HEK293 (cell line): ENCODE measurements around the gene ZNF546.

ENCODE experiments used
- CTCF ChIA-PET: fragments of 350-600 bp; formaldehyde crosslinking; extraction: SDS; loops from one replicate; lab custom pipeline; 2021; ENCODE audit warnings: antibody characterized with exemption; lab: Yijun Ruan, JAX
- POLR2A ChIA-PET: fragments of 300-600 bp; formaldehyde crosslinking; extraction: SDS; loops from one replicate; lab custom pipeline; 2020; ENCODE audit warnings: antibody characterized with exemption, inconsistent platforms; lab: Yijun Ruan, JAX
- H3K27ac ChIP-seq: fragments of 200-500 bp; sonication (Bioruptor generic); 2 replicates; pipeline ENCODE4 v1.5.1; 2014; ENCODE audit warnings: low read depth, low read length, control low read depth, inconsistent platforms; ENCODE audit errors: extremely low read depth
- H3K36me3 ChIP-seq, 2 experiments: fragments of 200-500 bp in 1 of 2; sonication (Bioruptor generic) in 1 of 2; 1 replicate in 1 of 2; 2 replicates in 1 of 2; pipeline ENCODE4 v1.5.1; 2014 to 2017; ENCODE audit warnings: inconsistent platforms in 2 of 2, low read length in 2 of 2; ENCODE audit not compliant: control insufficient read depth in 2 of 2, insufficient read depth in 1 of 2
- H3K4me1 ChIP-seq: fragments of 200-500 bp; sonication (Bioruptor generic); 2 replicates; pipeline ENCODE4 v1.5.1; 2014; ENCODE audit warnings: mild to moderate bottlenecking, low read length, inconsistent platforms; ENCODE audit not compliant: control insufficient read depth, insufficient read depth
- H3K4me3 ChIP-seq: 2 replicates; pipeline ENCODE4 v1.5.1; 2011; ENCODE audit warnings: low read depth, mild to moderate bottlenecking, control low read depth, low read length, moderate library complexity
- H3K9me3 ChIP-seq: fragments of 200-500 bp; sonication (Bioruptor generic); 2 replicates; pipeline ENCODE4 v1.5.1; 2014; ENCODE audit warnings: low read depth, low read length, inconsistent platforms; ENCODE audit not compliant: control insufficient read depth, insufficient read depth
- EGR2 ChIP-seq: fragments of 450-650 bp; formaldehyde crosslinking; IDR thresholded peaks from 2 replicates; pipeline ENCODE4 v1.5.1; 2016; ENCODE audit warnings: low read depth, missing biosample characterization, missing genetic modification characterization
- GLIS1 ChIP-seq: fragments of 450-650 bp; formaldehyde crosslinking; IDR thresholded peaks from 2 replicates; pipeline ENCODE4 v1.5.1; 2016; ENCODE audit warnings: missing biosample characterization, missing genetic modification characterization
- KLF7 ChIP-seq: fragments of 450-650 bp; formaldehyde crosslinking; IDR thresholded peaks from 2 replicates; pipeline ENCODE4 v1.5.1; 2016; ENCODE audit warnings: missing biosample characterization, missing genetic modification characterization, borderline replicate concordance
- YY1 ChIP-seq: fragments of 450-650 bp; formaldehyde crosslinking; IDR thresholded peaks from 2 replicates; pipeline ENCODE4 v1.5.1; 2018; ENCODE audit warnings: missing biosample characterization, missing genetic modification characterization
- ZBTB7A ChIP-seq: fragments of 450-650 bp; formaldehyde crosslinking; IDR thresholded peaks from 2 replicates; pipeline ENCODE4 v1.5.1; 2016; ENCODE audit warnings: low read depth, missing biosample characterization, missing genetic modification characterization
- ZNF133 ChIP-seq: fragments of 450-650 bp; formaldehyde crosslinking; IDR thresholded peaks from 2 replicates; pipeline ENCODE4 v1.5.1; 2016; ENCODE audit warnings: missing biosample characterization, missing genetic modification characterization
- ZNF146 ChIP-seq: fragments of 450-650 bp; formaldehyde crosslinking; IDR thresholded peaks from 2 replicates; pipeline ENCODE4 v1.5.1; 2016; ENCODE audit warnings: missing biosample characterization, missing genetic modification characterization
- ZNF24 ChIP-seq: fragments of 450-650 bp; formaldehyde crosslinking; IDR thresholded peaks from 2 replicates; pipeline ENCODE4 v1.5.1; 2016; ENCODE audit warnings: missing biosample characterization, missing genetic modification characterization
- ZNF266 ChIP-seq: fragments of 450-650 bp; formaldehyde crosslinking; IDR thresholded peaks from 2 replicates; pipeline ENCODE4 v1.5.1; 2016; ENCODE audit warnings: missing biosample characterization, missing genetic modification characterization, low read depth
- ZNF274 ChIP-seq, 2 experiments: fragments of 200-500 bp in 1 of 2; fragments of 450-650 bp in 1 of 2; sonication (Bioruptor generic) in 1 of 2; formaldehyde crosslinking in 1 of 2; IDR thresholded peaks; 2 replicates each; pipeline versions ENCODE4 v1.5.1 to v1.6.1; 2014 to 2016; ENCODE audit warnings: borderline replicate concordance in 1 of 2, inconsistent platforms in 1 of 2, low read length in 1 of 2, missing biosample characterization in 1 of 2, missing genetic modification characterization in 1 of 2
- ZNF521 ChIP-seq: fragments of 450-650 bp; formaldehyde crosslinking; IDR thresholded peaks from 2 replicates; pipeline ENCODE4 v1.5.1; 2017; ENCODE audit warnings: missing biosample characterization, mild to moderate bottlenecking, missing genetic modification characterization
- ZNF560 ChIP-seq: fragments of 450-650 bp; formaldehyde crosslinking; IDR thresholded peaks from 2 replicates; pipeline ENCODE4 v1.5.1; 2017; ENCODE audit warnings: missing biosample characterization, missing genetic modification characterization, borderline replicate concordance
- ZNF561 ChIP-seq: fragments of 450-650 bp; IDR thresholded peaks from 2 replicates; pipeline ENCODE4 v1.5.1; 2018; ENCODE audit warnings: missing biosample characterization, missing genetic modification characterization, borderline replicate concordance
- ZNF629 ChIP-seq: fragments of 450-650 bp; formaldehyde crosslinking; IDR thresholded peaks from 2 replicates; pipeline ENCODE4 v1.5.1; 2017; ENCODE audit warnings: missing biosample characterization, missing genetic modification characterization
- ZNF701 ChIP-seq: fragments of 450-650 bp; formaldehyde crosslinking; IDR thresholded peaks from 2 replicates; pipeline ENCODE4 v1.5.1; 2016; ENCODE audit warnings: missing biosample characterization, missing genetic modification characterization
- ZNF747 ChIP-seq: fragments of 450-650 bp; formaldehyde crosslinking; IDR thresholded peaks from 2 replicates; pipeline ENCODE4 v1.5.1; 2016; ENCODE audit warnings: missing biosample characterization, missing genetic modification characterization
- ZSCAN23 ChIP-seq: fragments of 450-650 bp; formaldehyde crosslinking; IDR thresholded peaks from 2 replicates; pipeline ENCODE4 v1.5.1; 2016; ENCODE audit warnings: missing biosample characterization, missing genetic modification characterization
- TF ChIP-seq, protein P1 (sequence below): fragments of 450-650 bp; formaldehyde crosslinking; IDR thresholded peaks from 2 replicates; pipeline ENCODE4 v1.5.1; 2016; ENCODE audit warnings: missing biosample characterization, missing genetic modification characterization
- TF ChIP-seq, protein P2 (sequence below): fragments of 450-650 bp; formaldehyde crosslinking; IDR thresholded peaks from 2 replicates; pipeline ENCODE4 v1.5.1; 2016; ENCODE audit warnings: missing biosample characterization, missing genetic modification characterization

The ZNF546 gene

DNA sequence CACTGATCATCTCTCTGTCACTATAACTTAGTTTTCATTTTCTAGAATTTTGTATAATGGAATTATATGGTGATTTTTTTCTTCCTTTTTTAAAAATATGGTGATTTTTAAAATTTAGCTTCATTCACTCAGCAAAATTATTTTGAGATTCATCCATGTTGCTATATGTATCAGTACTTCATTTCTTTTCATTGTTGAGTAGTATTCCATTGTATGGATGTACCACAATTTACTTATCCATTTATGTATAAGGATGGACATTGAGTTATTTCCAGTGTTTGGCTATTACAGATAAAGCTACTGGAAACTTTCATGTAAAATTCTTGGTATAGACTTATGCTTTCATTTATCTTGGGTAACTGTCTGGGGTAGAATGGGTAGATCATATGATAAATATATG is 12.8 kb downstream of the ZNF546 start:
- Histone ChIP-seq H3K9me3 (peaks cover 36% of the 10 kb centered on the region), H3K27ac (no peak overlapping the region), H3K4me3 (no peak overlapping the region), H3K4me1 (no peaks in the 10 kb centered on the region), H3K36me3 (peaks cover 75 to 86% of the 10 kb centered on the region in 2 experiments)
- ChIA-PET CTCF (interaction anchor here (1.5 kb wide), 1 partner anchor 9 kb away, joined by 5 read pairs; no protein-coding TSS in a partner anchor), POLR2A (no interaction called here)
- TF ChIP-seq YY1 (tag by site-specific recombination), result no peak
- peak; percentile 95 for TF ChIP-seq ZNF146 (tag by site-specific recombination)
- TF ChIP-seq EGR2 (tag by site-specific recombination), result no peak
- TF ChIP-seq ZNF266 (tag by site-specific recombination), result no peak
- TF ChIP-seq, protein P1, sequence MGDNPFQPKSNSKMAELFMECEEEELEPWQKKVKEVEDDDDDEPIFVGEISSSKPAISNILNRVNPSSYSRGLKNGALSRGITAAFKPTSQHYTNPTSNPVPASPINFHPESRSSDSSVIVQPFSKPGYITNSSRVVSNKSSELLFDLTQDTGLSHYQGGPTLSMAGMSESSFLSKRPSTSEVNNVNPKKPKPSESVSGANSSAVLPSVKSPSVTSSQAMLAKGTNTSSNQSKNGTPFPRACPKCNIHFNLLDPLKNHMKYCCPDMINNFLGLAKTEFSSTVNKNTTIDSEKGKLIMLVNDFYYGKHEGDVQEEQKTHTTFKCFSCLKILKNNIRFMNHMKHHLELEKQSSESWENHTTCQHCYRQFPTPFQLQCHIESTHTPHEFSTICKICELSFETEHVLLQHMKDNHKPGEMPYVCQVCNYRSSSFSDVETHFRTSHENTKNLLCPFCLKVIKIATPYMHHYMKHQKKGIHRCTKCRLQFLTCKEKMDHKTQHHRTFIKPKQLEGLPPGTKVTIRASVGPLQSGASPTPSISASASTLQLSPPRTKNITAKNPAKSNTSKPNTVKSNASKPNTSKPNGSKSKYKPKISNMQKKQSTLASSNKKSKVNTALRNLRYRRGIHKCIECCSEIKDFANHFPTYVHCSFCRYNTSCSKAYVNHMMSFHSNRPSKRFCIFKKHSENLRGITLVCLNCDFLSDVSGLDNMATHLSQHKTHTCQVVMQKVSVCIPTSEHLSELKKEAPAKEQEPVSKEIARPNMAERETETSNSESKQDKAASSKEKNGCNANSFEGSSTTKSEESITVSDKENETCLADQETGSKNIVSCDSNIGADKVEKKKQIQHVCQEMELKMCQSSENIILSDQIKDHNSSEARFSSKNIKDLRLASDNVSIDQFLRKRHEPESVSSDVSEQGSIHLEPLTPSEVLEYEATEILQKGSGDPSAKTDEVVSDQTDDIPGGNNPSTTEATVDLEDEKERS (tag by site-specific recombination), result peak; percentile 8; the same call in 1 of the 2 replicates

DNA sequence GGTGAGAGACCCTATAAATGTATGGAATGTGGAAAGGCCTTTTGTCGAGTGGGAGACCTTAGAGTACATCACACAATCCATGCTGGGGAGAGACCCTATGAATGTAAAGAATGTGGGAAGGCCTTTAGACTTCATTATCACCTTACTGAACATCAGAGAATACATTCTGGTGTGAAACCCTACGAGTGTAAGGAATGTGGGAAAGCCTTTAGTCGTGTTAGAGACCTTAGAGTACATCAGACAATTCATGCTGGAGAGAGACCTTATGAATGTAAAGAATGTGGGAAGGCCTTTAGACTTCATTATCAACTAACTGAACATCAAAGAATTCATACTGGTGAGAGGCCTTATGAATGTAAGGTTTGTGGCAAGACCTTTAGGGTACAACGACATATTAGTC is 17.1 kb downstream of the ZNF546 start:
- ChIA-PET CTCF (no interaction called here), POLR2A (no interaction called here)
- Histone ChIP-seq H3K27ac (no peak overlapping the region), H3K4me1 (no peaks in the 10 kb centered on the region), H3K9me3 (peaks cover 62% of the 10 kb centered on the region), H3K36me3 (peaks cover 51 to 53% of the 10 kb centered on the region in 2 experiments), H3K4me3 (no peak overlapping the region)
- TF ChIP-seq, protein P2, sequence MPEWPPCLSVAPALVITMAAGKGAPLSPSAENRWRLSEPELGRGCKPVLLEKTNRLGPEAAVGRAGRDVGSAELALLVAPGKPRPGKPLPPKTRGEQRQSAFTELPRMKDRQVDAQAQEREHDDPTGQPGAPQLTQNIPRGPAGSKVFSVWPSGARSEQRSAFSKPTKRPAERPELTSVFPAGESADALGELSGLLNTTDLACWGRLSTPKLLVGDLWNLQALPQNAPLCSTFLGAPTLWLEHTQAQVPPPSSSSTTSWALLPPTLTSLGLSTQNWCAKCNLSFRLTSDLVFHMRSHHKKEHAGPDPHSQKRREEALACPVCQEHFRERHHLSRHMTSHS (tag by site-specific recombination), result no peak
- TF ChIP-seq ZNF274 (IDR thresholded peaks at IDR 0.05; ENCODE audit: low read length) (peak; percentile 62), ZNF274 (tag by site-specific recombination; IDR thresholded peaks at IDR 0.05; ENCODE audit: borderline replicate concordance) (peak; percentile 79), ZNF747 (tag by site-specific recombination) (no peak), ZNF133 (tag by site-specific recombination) (no peak), ZBTB7A (no peak), ZNF561 (tag by site-specific recombination) (no peak), GLIS1 (tag by site-specific recombination) (no peak), ZSCAN23 (tag by site-specific recombination) (no peak)

DNA sequence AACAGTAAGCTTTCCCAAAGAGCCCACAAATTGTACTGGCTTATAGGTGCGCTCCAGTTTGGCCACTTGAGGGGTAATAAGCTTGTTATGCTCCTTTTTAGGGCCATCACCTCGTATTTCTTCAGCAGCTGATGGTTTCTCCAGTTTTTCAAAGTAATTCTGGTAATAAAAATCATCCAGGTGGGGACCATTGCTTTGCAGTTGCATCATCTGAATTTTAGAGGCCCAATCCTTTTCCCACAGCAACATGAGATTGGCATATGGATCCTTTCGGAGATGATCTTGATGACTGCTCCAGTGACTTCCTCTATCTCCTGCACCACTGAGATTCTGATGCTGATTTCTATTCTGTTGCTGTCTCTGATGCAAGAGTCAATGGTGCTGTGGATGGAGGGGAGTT is 27.1 kb downstream of the ZNF546 start:
- CTCF ChIA-PET, result interaction anchor here (1.1 kb wide), 1 partner anchor 584 kb away, joined by 3 read pairs; no protein-coding TSS in a partner anchor
- H3K9me3 ChIP-seq, result peaks cover 57% of the 10 kb centered on the region
- peaks cover 0 to 5% of the 10 kb centered on the region in 2 experiments; a peak in 1 of 3 replicates for H3K36me3 ChIP-seq
- H3K4me3 ChIP-seq, result no peak overlapping the region
- POLR2A ChIA-PET, result interaction anchor here (1.3 kb wide), 1 partner anchor 34 kb away, joined by 3 read pairs; no protein-coding TSS in a partner anchor
- TF ChIP-seq ZNF701 (tag by site-specific recombination) (no peak), ZNF560 (tag by site-specific recombination) (no peak), ZNF521 (no peak), ZNF146 (tag by site-specific recombination) (no peak), KLF7 (tag by site-specific recombination) (no peak), ZNF629 (tag by site-specific recombination) (no peak), ZNF24 (tag by site-specific recombination) (no peak)
- no peaks in the 10 kb centered on the region for H3K4me1 ChIP-seq
- no peak overlapping the region for H3K27ac ChIP-seq
